ENCODE results near the gene CAPN11. TPM values are rescaled to one million over a fixed set of nuclear protein-coding genes. Genes with fewer than 3 reads are reported as not detected.

Gene CAPN11
- total RNA-seq, 1 experiment from 2014 or later: 0.28 TPM

- Histone ChIP-seq H3K4me1 (ENCODE audit: insufficient read depth, low read length) (peaks cover 2% of the 10 kb centered on the region; the same call in 1 of the 2 replicates), H4K5ac (ENCODE audit: insufficient read length, low read depth, low read length) (no peak overlapping the region), H4K20me1 (ENCODE audit: control insufficient read depth, insufficient read depth, insufficient read length) (no peaks in the 10 kb centered on the region), H3K27me3 (ENCODE audit: insufficient read depth, low read length) (no peaks in the 10 kb centered on the region), H3K4me2 (ENCODE audit: insufficient read depth, insufficient read length, low read length) (no peak overlapping the region), H3K9ac (ENCODE audit: extremely low read depth, insufficient read length, low read length) (no peak overlapping the region), H2BK20ac (ENCODE audit: low read depth, low read length, poor library complexity, severe bottlenecking) (no peak overlapping the region), H3K23ac (ENCODE audit: insufficient read length, low read depth, low read length) (no peak overlapping the region), H3K4ac (ENCODE audit: low read depth, low read length) (no peak overlapping the region), H3T11ph (ENCODE audit: low read length) (no peak overlapping the region), H3K9me3 (ENCODE audit: control insufficient read depth, low read depth, low read length) (no peaks in the 10 kb centered on the region), H4K8ac (replicated peaks; ENCODE audit: insufficient read length, low read depth, low read length) (no peak overlapping the region), H2AFZ (ENCODE audit: low read length) (no peak overlapping the region), H2BK5ac (ENCODE audit: insufficient read length, low read length) (no peak overlapping the region), H3K56ac (ENCODE audit: insufficient read length, low read depth, low read length) (no peak overlapping the region), H3K27ac (ENCODE audit: insufficient read length, low read depth, low read length) (no peak overlapping the region), H2AK5ac (ENCODE audit: insufficient read length, low read length) (no peak overlapping the region), H3K18ac (ENCODE audit: insufficient read length, low read depth, low read length) (no peak overlapping the region), H3K79me2 (ENCODE audit: insufficient read depth, low read length) (peaks cover 39% of the 10 kb centered on the region), H3K79me1 (ENCODE audit: insufficient read depth, low read depth, low read length, poor library complexity, severe bottlenecking) (peaks cover 19% of the 10 kb centered on the region), H3K14ac (ENCODE audit: insufficient read depth, low read length) (no peak overlapping the region), H2BK15ac (ENCODE audit: low read depth, low read length) (no peak overlapping the region), H4K91ac (ENCODE audit: insufficient read length, low read depth, low read length) (no peak overlapping the region), H2BK12ac (ENCODE audit: insufficient read length, low read depth, low read length) (no peak overlapping the region), H2BK120ac (ENCODE audit: low read depth, low read length, poor library complexity, severe bottlenecking) (no peak overlapping the region), H3K23me2 (ENCODE audit: insufficient read length, low read depth, low read length, poor library complexity, severe bottlenecking) (no peaks in the 10 kb centered on the region)
- H3K27me3 Mint-ChIP-seq (ENCODE audit: low read depth): no peaks in the 10 kb centered on the region
- H3K36me3 Mint-ChIP-seq (ENCODE audit: insufficient read depth in 1 of 3, low read depth in 3 of 3): peaks cover 12 to 28% (median 23%) of the 10 kb centered on the region in 3 experiments; a peak in 6 of 7 replicates
- DNase-seq: no peak
- no CpG with 5 or more reads among the region's 6 CpGs for WGBS (ENCODE audit: extremely low coverage, insufficient read length, low lambda C conversion rate)
- H3K4me1 Mint-ChIP-seq: peaks cover 29 to 37% of the 10 kb centered on the region in 2 experiments
- H3K9me3 Mint-ChIP-seq: no peaks in the 10 kb centered on the region
- H3K4me3 Mint-ChIP-seq: no peak overlapping the region
- TF ChIP-seq CTCF (conservative IDR thresholded peaks at IDR 0.05): no peak
- peak overlapping the region in 2 of 3 experiments; percentile 56 to 61; a peak in 1 of 7 replicates for H3K27ac Mint-ChIP-seq
Measured at GRCh38 chr6:44117397-44118128, 41.1 kb upstream of the CAPN11 start.

All from H9 (cell line).